H9 (cell line): ENCODE measurements around the gene NHSL2. TPM values are rescaled to one million over a fixed set of nuclear protein-coding genes. Genes with fewer than 3 reads are reported as not detected.

ENCODE experiments used
- DNase-seq: peaks from one replicate; pipeline ENCODE4 v3.0.0-alpha.2; 2017
- H2AFZ ChIP-seq: one replicate; pipeline ENCODE4 v1.6.1; 2013; ENCODE audit warnings: mild to moderate bottlenecking, low read length, control low read depth, moderate library complexity
- H2AK5ac ChIP-seq: 2 replicates; pipeline ENCODE4 v1.6.1; 2013; ENCODE audit warnings: low read length, control low read depth, mixed read lengths; ENCODE audit not compliant: insufficient read length
- H2BK120ac ChIP-seq: one replicate; pipeline ENCODE4 v1.6.1; 2013; ENCODE audit warnings: low read depth, mild to moderate bottlenecking, low read length, control low read depth, inconsistent platforms; ENCODE audit not compliant: poor library complexity, severe bottlenecking
- H2BK12ac ChIP-seq: 2 replicates; pipeline ENCODE4 v1.6.1; 2013; ENCODE audit warnings: low read length, control low read depth, mixed read lengths, low read depth; ENCODE audit not compliant: insufficient read length
- H2BK15ac ChIP-seq: 2 replicates; pipeline ENCODE4 v1.6.1; 2013; ENCODE audit warnings: low read depth, low read length, control low read depth
- H2BK20ac ChIP-seq: one replicate; pipeline ENCODE4 v1.6.1; 2013; ENCODE audit warnings: low read depth, mild to moderate bottlenecking, low read length, control low read depth, inconsistent platforms; ENCODE audit not compliant: poor library complexity, severe bottlenecking
- H2BK5ac ChIP-seq: 2 replicates; pipeline ENCODE4 v1.6.1; 2013; ENCODE audit warnings: low read length, control low read depth, mixed read lengths; ENCODE audit not compliant: insufficient read length
- H3K14ac ChIP-seq: 2 replicates; pipeline ENCODE4 v1.6.1; 2013; ENCODE audit warnings: low read length, control low read depth; ENCODE audit not compliant: insufficient read depth
- H3K18ac ChIP-seq: 2 replicates; pipeline ENCODE4 v1.6.1; 2013; ENCODE audit warnings: low read depth, mild to moderate bottlenecking, mixed read lengths, low read length, control low read depth; ENCODE audit not compliant: insufficient read length
- H3K23ac ChIP-seq: 2 replicates; pipeline ENCODE4 v1.6.1; 2013; ENCODE audit warnings: low read length, control low read depth, mixed read lengths, low read depth; ENCODE audit not compliant: insufficient read length
- H3K23me2 ChIP-seq: 2 replicates; pipeline ENCODE4 v1.6.1; 2013; ENCODE audit warnings: low read depth, mild to moderate bottlenecking, mixed read lengths, low read length, control low read depth; ENCODE audit not compliant: insufficient read length, poor library complexity, severe bottlenecking
- H3K27ac ChIP-seq: 2 replicates; pipeline ENCODE4 v1.5.1; 2013; ENCODE audit warnings: low read length, control low read depth, mixed read lengths, low read depth; ENCODE audit not compliant: insufficient read length
- H3K27me3 ChIP-seq: 2 replicates; pipeline ENCODE4 v1.6.1; 2013; ENCODE audit warnings: low read length, control low read depth, inconsistent platforms; ENCODE audit not compliant: insufficient read depth
- H3K4ac ChIP-seq: 2 replicates; pipeline ENCODE4 v1.6.1; 2013; ENCODE audit warnings: low read depth, mild to moderate bottlenecking, control low read depth, inconsistent platforms, low read length, moderate library complexity
- H3K4me1 ChIP-seq: 2 replicates; pipeline ENCODE4 v1.6.1; 2013; ENCODE audit warnings: low read length, control low read depth, inconsistent platforms; ENCODE audit not compliant: insufficient read depth
- H3K4me2 ChIP-seq: 2 replicates; pipeline ENCODE4 v1.6.1; 2013; ENCODE audit warnings: low read length, control low read depth, mixed read lengths; ENCODE audit not compliant: insufficient read length, insufficient read depth
- H3K56ac ChIP-seq: 2 replicates; pipeline ENCODE4 v1.6.1; 2013; ENCODE audit warnings: low read depth, mild to moderate bottlenecking, mixed read lengths, low read length, control low read depth; ENCODE audit not compliant: insufficient read length
- H3K79me1 ChIP-seq: 2 replicates; pipeline ENCODE4 v1.6.1; 2013; ENCODE audit warnings: low read depth, mild to moderate bottlenecking, moderate library complexity, low read length, control low read depth, inconsistent platforms; ENCODE audit not compliant: insufficient read depth, poor library complexity, severe bottlenecking
- H3K79me2 ChIP-seq: 2 replicates; pipeline ENCODE4 v1.6.1; 2013; ENCODE audit warnings: low read length, control low read depth, inconsistent platforms; ENCODE audit not compliant: insufficient read depth
- H3K9ac ChIP-seq: 2 replicates; pipeline ENCODE4 v1.6.1; 2013; ENCODE audit warnings: low read length, control low read depth, mixed read lengths; ENCODE audit not compliant: insufficient read length; ENCODE audit errors: extremely low read depth
- H3K9me3 ChIP-seq: one replicate; pipeline ENCODE4 v1.6.1; 2013; ENCODE audit warnings: low read depth, low read length, inconsistent platforms; ENCODE audit not compliant: control insufficient read depth
- H3T11ph ChIP-seq: one replicate; pipeline ENCODE4 v1.6.1; 2013; ENCODE audit warnings: mild to moderate bottlenecking, low read length, control low read depth, inconsistent platforms
- H4K20me1 ChIP-seq: one replicate; pipeline ENCODE4 v1.6.1; 2013; ENCODE audit not compliant: control insufficient read depth, insufficient read length, insufficient read depth
- H4K5ac ChIP-seq: 2 replicates; pipeline ENCODE4 v1.6.1; 2013; ENCODE audit warnings: low read depth, mild to moderate bottlenecking, mixed read lengths, low read length, control low read depth; ENCODE audit not compliant: insufficient read length
- H4K8ac ChIP-seq: replicated peaks from 2 replicates; pipeline ENCODE4 v1.6.1; 2013; ENCODE audit warnings: low read length, control low read depth, mixed read lengths, low read depth; ENCODE audit not compliant: insufficient read length
- H4K91ac ChIP-seq: 2 replicates; pipeline ENCODE4 v1.6.1; 2013; ENCODE audit warnings: low read depth, mild to moderate bottlenecking, moderate library complexity, mixed read lengths, low read length, control low read depth; ENCODE audit not compliant: insufficient read length
- H3K27ac Mint-ChIP-seq, 3 experiments: 2 replicates in 2 of 3; 3 replicates in 1 of 3; pipeline ENCODE4 v1.8.0; 2020 to 2021; ENCODE audit warnings: mixed read lengths in 3 of 3, mild to moderate bottlenecking in 1 of 3, moderate library complexity in 1 of 3
- H3K27me3 Mint-ChIP-seq: 2 replicates; pipeline ENCODE4 v1.8.0; 2021; ENCODE audit warnings: low read depth, mild to moderate bottlenecking, moderate library complexity, mixed read lengths
- H3K36me3 Mint-ChIP-seq, 3 experiments: 2 replicates in 2 of 3; 3 replicates in 1 of 3; pipeline ENCODE4 v1.8.0; 2020 to 2021; ENCODE audit warnings: low read depth in 3 of 3, mixed read lengths in 3 of 3; ENCODE audit not compliant: insufficient read depth in 1 of 3
- H3K4me1 Mint-ChIP-seq, 2 experiments: 2 replicates each; pipeline ENCODE4 v1.8.0; 2020; ENCODE audit warnings: mixed read lengths in 2 of 2
- H3K4me3 Mint-ChIP-seq, 2 experiments: 2 replicates in 1 of 2; 3 replicates in 1 of 2; pipeline ENCODE4 v1.8.0; 2020 to 2021; ENCODE audit warnings: mild to moderate bottlenecking in 2 of 2, mixed read lengths in 2 of 2, moderate library complexity in 1 of 2
- H3K9me3 Mint-ChIP-seq, 2 experiments: 2 replicates in 1 of 2; 3 replicates in 1 of 2; pipeline ENCODE4 v1.8.0; 2020; ENCODE audit warnings: mild to moderate bottlenecking in 2 of 2, mixed read lengths in 2 of 2, moderate library complexity in 1 of 2
- CTCF ChIP-seq: fragments of 200-600 bp; sonication (generic); conservative IDR thresholded peaks from 3 replicates; pipeline ENCODE4 v1.8.0; 2021; ENCODE audit warnings: antibody characterized with exemption, mild to moderate bottlenecking
- WGBS: extraction: QIAGEN DNeasy Blood & Tissue Kit; methylation state at CpG from one replicate; pipeline ENCODE4 v1.1.7; 2013; ENCODE audit warnings: missing lambda C conversion rate, low lambda C conversion rate, mixed read lengths; ENCODE audit not compliant: insufficient read length; ENCODE audit errors: extremely low coverage; 5-methylcytosine and 5-hydroxymethylcytosine counted together
- total RNA-seq: library from RNA; stranded (reverse); gene quantifications from 2 replicates; pipeline ENCODE4 v1.2.1, GENCODE V29; 2021

Gene NHSL2
- total RNA-seq, 1 experiment from 2014 or later, result 6.4 TPM

- Histone ChIP-seq H3K79me1 (no peaks in the 10 kb centered on the region), H4K20me1 (no peaks in the 10 kb centered on the region), H4K5ac (no peak overlapping the region), H3K27me3 (no peaks in the 10 kb centered on the region), H3K23ac (no peak overlapping the region), H3K14ac (no peak overlapping the region), H3K23me2 (no peaks in the 10 kb centered on the region), H3K9me3 (peaks cover 14% of the 10 kb centered on the region), H3K56ac (no peak overlapping the region), H2BK5ac (no peak overlapping the region), H3K9ac (no peak overlapping the region), H2AFZ (no peak overlapping the region), H3K27ac (no peak overlapping the region), H3K18ac (no peak overlapping the region), H3K4me1 (no peaks in the 10 kb centered on the region; the same call in 1 of the 2 replicates), H4K8ac (no peak overlapping the region), H2BK12ac (no peak overlapping the region), H3K4ac (no peak overlapping the region), H3K4me2 (no peak overlapping the region), H2BK120ac (no peak overlapping the region), H2BK15ac (no peak overlapping the region), H3T11ph (no peak overlapping the region), H4K91ac (no peak overlapping the region), H2AK5ac (no peak overlapping the region), H3K79me2 (no peaks in the 10 kb centered on the region), H2BK20ac (no peak overlapping the region)
- Mint-ChIP-seq H3K27me3 (no peaks in the 10 kb centered on the region; the same call in 1 of the 2 replicates), H3K4me3 (no peak overlapping the region), H3K4me1 (peaks cover 19 to 25% of the 10 kb centered on the region in 2 experiments), H3K36me3 (peaks cover 0 to 5% (median 0%) of the 10 kb centered on the region in 3 experiments; a peak in 2 of 7 replicates), H3K9me3 (peaks cover 54 to 57% of the 10 kb centered on the region in 2 experiments), H3K27ac (no peak overlapping the region)
- WGBS, result no CpG with 5 or more reads among the region's 2 CpGs
- DNase-seq, result no peak
- no peak for TF ChIP-seq CTCF
These were observed 207.1 kb downstream of the NHSL2 start for GRCh38 chrX:72117636-72118210.
